Fibroblast of pulmonary artery (primary cell): ENCODE data around the gene RILPL2.
"Not testable (repeated sequence)": the region's sequence is repeated elsewhere in the genome, so short reads cannot be mapped to it uniquely, and the experiment has no call there.

Experiments used
- DNase-seq: peaks from one replicate; pipeline ENCODE4 v3.0.0-alpha.2; 2010; ENCODE audit warnings: low read depth
- H3K4me3 ChIP-seq: replicated peaks from 2 replicates; pipeline ENCODE4 v1.5.1; 2011; ENCODE audit warnings: low read depth, mild to moderate bottlenecking, control low read depth, low read length, moderate library complexity
- TF ChIP-seq, protein P1 (sequence below): IDR thresholded peaks from 2 replicates; pipeline ENCODE4 v1.5.1; 2011; ENCODE audit warnings: mild to moderate bottlenecking, control low read depth, low read length, inconsistent platforms; ENCODE audit errors: missing control alignments

The RILPL2 gene

DNA sequence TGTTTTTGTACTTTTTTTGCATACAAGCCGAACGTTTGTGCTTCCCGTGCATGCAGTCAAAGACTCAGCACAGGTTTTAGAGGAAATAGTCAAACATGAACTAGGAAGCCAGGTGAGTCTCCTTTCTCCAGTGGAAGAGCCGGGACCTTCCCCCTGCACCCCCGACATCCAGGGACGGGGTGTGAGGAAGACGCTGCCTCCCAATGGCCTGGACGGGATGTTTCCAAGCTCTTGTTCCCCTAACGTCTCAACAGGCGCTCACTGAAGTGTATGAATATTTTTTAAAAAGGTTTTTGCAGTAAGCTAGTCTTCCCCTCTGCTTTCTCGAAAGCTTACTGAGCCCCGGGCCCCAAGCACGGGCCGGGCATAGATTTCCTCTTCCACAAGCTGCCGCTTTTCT, 28.6 kb downstream of the RILPL2 start:
- not testable (repeated sequence) for H3K4me3 ChIP-seq, DNase-seq

DNA sequence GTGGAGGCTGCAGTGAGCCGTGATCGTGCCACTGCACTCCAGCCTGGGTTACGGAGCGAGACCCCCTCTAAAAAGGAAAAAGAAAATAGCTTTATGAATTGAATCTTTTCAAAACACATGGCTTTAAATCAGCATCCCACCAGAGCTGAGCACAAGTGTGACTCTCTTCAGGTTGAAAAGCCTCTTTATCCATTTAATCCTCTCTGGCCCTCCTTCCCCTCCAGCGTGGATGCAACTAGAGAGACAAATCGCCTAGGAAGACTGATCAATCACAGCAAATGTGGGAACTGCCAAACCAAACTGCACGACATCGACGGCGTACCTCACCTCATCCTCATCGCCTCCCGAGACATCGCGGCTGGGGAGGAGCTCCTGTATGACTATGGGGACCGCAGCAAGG, 29.2 kb downstream of the RILPL2 start:
- DNase-seq, H3K4me3 ChIP-seq: not testable (repeated sequence)

DNA sequence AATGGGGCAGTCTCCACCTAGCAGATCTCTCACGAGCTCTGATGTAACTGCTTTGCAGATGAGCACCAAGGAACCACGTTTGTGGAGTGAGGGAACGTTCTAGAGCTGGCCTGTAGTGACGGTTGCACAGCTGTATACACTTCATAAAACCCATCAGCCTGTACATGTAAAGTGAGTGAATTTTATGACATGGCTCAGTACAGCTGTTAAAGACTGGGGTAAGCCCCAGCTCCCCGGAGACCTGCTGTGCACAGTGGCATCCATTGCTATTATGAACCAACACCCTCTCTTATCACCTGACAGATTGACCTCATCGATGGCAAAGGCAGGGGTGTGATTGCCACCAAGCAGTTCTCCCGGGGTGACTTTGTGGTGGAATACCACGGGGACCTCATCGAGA, 31.9 kb downstream of the RILPL2 start:
- H3K4me3 ChIP-seq = no peak overlapping the region
- TF ChIP-seq, protein P1, sequence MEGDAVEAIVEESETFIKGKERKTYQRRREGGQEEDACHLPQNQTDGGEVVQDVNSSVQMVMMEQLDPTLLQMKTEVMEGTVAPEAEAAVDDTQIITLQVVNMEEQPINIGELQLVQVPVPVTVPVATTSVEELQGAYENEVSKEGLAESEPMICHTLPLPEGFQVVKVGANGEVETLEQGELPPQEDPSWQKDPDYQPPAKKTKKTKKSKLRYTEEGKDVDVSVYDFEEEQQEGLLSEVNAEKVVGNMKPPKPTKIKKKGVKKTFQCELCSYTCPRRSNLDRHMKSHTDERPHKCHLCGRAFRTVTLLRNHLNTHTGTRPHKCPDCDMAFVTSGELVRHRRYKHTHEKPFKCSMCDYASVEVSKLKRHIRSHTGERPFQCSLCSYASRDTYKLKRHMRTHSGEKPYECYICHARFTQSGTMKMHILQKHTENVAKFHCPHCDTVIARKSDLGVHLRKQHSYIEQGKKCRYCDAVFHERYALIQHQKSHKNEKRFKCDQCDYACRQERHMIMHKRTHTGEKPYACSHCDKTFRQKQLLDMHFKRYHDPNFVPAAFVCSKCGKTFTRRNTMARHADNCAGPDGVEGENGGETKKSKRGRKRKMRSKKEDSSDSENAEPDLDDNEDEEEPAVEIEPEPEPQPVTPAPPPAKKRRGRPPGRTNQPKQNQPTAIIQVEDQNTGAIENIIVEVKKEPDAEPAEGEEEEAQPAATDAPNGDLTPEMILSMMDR = no peak
- no peak for DNase-seq

DNA sequence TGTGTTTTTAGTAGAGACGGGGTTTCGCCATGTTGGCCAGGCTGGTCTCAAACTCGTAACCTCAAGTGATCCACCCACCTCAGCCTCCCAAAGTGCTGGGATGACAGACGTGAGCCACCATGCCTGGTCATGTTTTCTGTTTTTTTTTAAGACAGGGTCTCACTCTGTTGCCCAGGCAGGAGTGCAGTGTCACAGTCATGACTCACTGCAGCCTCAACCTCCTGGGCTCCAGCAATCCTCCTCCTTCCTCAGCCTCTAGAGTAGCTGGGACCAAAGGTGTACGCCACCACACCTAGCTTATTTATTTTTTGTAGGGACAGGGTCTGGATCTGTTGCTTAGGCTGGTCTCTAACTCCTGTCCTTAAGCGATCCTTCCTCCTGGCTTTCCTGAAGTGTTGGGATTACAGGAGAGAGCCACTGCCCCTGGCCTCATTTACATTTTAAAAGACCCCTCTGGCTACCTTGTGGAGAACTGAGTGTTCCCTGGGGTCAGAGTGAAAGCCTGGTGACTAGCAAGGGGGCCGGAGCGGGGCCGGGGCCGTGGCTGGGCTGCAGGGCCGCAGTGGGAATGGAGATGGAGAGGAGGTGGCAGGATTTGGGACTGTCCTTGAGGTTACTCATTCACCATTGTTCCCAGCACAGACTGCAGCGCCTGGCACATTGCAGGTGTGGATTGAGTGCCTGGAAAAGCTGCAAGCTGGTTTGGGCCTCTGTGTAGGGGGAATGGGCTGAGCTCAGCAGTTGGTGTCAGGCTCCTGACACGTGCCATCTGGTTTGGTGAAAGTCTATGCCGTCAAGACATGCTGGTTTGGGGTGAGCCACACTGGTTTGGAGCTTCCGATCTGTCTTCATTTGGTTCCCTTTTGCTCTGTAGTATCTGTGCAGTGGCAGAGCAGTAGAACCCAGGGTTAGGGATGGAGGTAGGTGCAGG, 34.5 kb downstream of the RILPL2 start:
- no peak for DNase-seq
- TF ChIP-seq, protein P1 = no peak
- no peak overlapping the region for H3K4me3 ChIP-seq

DNA sequence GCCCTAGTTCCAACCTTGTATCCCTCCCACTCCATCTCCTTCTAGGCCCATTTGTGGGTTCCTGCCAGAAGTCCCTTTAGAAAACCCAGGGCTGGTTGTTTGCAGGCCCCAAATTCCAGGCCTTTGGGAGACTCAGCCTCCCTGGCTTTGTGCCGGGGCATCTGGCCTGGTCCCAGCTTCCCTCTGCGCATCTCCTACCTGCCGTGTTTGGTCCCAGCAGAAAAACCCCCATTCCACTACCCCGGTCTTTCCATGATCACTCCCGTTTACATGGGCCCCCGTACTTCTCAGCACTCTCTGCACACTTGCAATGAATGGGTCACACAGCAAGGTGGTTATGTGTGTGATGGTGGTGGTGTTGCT, 37.2 kb downstream of the RILPL2 start:
- DNase-seq = no peak
- H3K4me3 ChIP-seq = no peak overlapping the region
- TF ChIP-seq, protein P1 = no peak

DNA sequence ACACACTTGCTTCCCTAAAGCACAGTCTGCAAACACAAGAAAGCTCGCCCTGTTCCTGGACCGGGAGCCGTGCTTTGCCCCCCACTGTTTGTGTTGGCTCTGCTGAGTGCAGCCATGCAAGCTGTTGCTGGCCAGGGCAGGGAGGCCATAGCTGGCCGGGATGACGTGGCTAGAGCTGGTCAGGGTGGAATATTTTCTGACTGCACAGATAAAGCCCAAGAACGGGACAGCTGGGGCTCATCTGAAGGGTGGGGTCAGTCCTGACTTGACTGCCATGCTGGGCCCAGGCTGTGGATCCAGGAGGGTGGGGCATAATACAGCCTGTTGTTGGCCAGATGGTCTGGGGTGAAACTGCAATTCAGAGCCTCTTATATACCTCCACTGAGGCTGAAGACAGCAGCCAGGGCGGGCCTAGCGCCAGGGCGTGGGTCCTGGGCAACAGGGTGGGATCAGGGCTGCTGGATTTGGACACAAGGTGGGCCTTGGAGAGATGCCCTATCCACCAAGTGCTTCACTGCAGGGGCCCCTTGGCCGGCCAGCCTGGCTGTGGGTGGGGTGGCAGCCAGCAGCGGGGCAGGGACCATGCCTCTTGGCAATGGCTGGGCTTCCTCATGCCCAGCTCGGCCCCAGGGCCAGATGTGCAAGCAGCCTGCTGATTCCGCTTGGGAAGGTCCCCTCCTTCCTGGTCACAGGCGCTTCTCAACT, 37.8 kb downstream of the RILPL2 start:
- TF ChIP-seq, protein P1 = no peak
- DNase-seq = peak; percentile 77
- no peak overlapping the region for H3K4me3 ChIP-seq

DNA sequence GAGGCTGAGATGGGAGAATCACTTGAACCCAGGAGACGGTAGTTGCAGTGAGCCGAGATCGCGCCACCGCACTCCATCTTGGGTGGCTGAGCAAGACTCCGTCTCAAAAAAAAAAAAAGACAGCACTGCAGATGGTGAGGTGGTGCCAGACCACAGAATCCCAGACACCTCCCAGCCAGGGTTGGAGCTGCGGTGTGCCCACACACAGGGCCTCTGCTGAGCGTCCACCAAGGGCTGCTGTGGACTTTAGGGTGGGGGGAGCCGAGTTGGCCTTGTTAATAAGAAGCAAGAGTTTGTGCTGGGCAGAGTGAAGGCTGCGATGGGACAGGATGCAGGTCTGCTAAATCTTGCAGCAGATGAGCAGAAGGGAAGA, 38.3 kb downstream of the RILPL2 start:
- no peak overlapping the region for H3K4me3 ChIP-seq
- no peak for DNase-seq
- TF ChIP-seq, protein P1 = no peak

DNA sequence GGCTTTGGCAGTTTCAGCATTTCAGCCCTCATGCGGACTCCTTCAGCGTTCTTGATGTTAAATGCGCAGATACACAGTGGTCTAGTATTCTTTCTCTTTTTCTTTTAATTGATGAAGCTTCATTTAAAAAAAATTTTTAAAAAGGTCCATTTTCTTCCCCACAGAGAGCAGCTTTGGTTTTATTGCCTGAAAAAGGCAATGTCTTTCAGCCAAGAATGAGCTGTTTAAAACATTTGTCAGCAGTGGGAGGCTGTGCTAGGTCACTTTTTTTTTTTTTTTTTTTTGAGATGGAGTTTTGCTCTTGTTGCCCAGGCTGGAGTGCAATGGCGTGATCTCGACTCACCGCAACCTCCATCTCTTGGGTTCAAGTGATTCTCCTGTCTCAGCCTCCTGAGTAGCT, 39.1 kb downstream of the RILPL2 start:
- no peak for DNase-seq
- TF ChIP-seq, protein P1 = no peak
- H3K4me3 ChIP-seq = no peak overlapping the region
